IMR-90 (cell line): ENCODE data around the gene RHBDF2.

Experiments used
- CEBPB ChIP-seq: IDR thresholded peaks from 2 replicates; pipeline ENCODE4 v1.6.1; 2012; ENCODE audit warnings: low read depth, low read length, improper control_type of control experiment
- CTCF ChIP-seq: conservative IDR thresholded peaks from 2 replicates; pipeline ENCODE4 v1.5.1; 2012; ENCODE audit warnings: mild to moderate bottlenecking, low read depth, low read length, improper control_type of control experiment
- ELK1 ChIP-seq: fragments of 150-350 bp; IDR thresholded peaks from 2 replicates; pipeline ENCODE4 v1.6.1; 2016; ENCODE audit warnings: low read depth, mild to moderate bottlenecking, low read length, moderate library complexity, borderline replicate concordance
- NFE2L2 ChIP-seq: fragments of 150-350 bp; IDR thresholded peaks from 2 replicates; pipeline ENCODE4 v1.6.1; 2016; ENCODE audit warnings: low read depth, mild to moderate bottlenecking, low read length
- POLR2A ChIP-seq: IDR thresholded peaks from 2 replicates; pipeline ENCODE4 v1.6.1; 2012; ENCODE audit warnings: mild to moderate bottlenecking, low read depth, low read length
- RAD21 ChIP-seq: IDR thresholded peaks from 2 replicates; pipeline ENCODE4 v1.6.1; 2012; ENCODE audit warnings: low read length, improper control_type of control experiment
- USF2 ChIP-seq: fragments of 150-350 bp; IDR thresholded peaks from 2 replicates; pipeline ENCODE4 v1.6.1; 2017; ENCODE audit warnings: mild to moderate bottlenecking, antibody characterized with exemption, low read length, low read depth

GRCh38 chr17:76543826-76544545 lies 42.8 kb upstream of the RHBDF2 start:
- TF ChIP-seq POLR2A (no peak), CTCF (no peak), USF2 (no peak), CEBPB (no peak), NFE2L2 (no peak), RAD21 (no peak), ELK1 (no peak)
